ENCODE data around the gene PTTG1. TPM values are rescaled to one million over a fixed set of nuclear protein-coding genes. Genes with fewer than 3 reads are reported as not detected.

Gene PTTG1
- polyA plus RNA-seq, 1 of the 3 experiments (the other 2 are of a cell fraction): 279 TPM

DNA sequence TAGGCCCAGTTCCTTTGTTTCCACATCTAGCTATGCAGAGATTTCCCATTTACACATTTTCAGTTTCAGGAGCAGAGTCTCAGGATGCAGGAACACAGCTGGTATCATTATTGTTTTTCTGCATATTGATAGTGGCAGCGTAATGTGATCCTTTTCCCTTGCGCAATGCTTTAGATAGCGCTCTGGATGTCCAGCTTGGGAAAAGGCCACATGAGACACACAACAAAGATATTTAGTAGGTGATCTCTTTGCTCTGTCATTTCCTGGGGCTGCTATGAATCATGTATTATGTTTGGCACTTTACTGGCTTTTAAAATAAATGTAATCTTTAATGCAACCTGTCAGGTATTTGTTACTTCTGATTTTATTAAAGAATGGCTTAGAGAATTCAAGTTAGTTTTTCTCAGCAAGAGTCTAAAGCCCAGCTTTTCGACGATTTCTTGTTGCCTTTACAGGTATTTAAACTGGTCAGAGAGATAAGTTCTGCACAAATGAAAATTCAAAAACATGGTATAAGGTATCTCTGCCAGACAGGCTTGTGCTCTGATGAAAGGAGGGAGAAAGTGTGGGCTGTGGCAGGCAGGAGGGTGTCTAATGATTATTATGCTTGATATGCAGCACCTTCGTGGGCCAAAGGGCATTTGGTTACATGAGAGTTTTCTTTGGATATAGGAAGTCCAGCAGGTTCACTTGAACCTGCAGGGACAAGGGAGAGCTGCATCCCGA lies 42.2 kb downstream of the PTTG1 start (continued):
- TF ChIP-seq, protein P1, sequence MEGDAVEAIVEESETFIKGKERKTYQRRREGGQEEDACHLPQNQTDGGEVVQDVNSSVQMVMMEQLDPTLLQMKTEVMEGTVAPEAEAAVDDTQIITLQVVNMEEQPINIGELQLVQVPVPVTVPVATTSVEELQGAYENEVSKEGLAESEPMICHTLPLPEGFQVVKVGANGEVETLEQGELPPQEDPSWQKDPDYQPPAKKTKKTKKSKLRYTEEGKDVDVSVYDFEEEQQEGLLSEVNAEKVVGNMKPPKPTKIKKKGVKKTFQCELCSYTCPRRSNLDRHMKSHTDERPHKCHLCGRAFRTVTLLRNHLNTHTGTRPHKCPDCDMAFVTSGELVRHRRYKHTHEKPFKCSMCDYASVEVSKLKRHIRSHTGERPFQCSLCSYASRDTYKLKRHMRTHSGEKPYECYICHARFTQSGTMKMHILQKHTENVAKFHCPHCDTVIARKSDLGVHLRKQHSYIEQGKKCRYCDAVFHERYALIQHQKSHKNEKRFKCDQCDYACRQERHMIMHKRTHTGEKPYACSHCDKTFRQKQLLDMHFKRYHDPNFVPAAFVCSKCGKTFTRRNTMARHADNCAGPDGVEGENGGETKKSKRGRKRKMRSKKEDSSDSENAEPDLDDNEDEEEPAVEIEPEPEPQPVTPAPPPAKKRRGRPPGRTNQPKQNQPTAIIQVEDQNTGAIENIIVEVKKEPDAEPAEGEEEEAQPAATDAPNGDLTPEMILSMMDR (IDR thresholded peaks at IDR 0.05): no peak
- TF ChIP-seq YY1 (IDR thresholded peaks at IDR 0.05; ENCODE audit: low read depth) (no peak), FOXM1 (IDR thresholded peaks at IDR 0.05; ENCODE audit: low read depth) (peak; percentile 89), FOSL2 (IDR thresholded peaks at IDR 0.05; ENCODE audit: borderline replicate concordance, low read depth) (peak; percentile 97), RAD21 (IDR thresholded peaks at IDR 0.05; ENCODE audit: low read length) (no peak)
- TF ChIP-seq, protein P2, sequence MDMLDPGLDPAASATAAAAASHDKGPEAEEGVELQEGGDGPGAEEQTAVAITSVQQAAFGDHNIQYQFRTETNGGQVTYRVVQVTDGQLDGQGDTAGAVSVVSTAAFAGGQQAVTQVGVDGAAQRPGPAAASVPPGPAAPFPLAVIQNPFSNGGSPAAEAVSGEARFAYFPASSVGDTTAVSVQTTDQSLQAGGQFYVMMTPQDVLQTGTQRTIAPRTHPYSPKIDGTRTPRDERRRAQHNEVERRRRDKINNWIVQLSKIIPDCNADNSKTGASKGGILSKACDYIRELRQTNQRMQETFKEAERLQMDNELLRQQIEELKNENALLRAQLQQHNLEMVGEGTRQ (IDR thresholded peaks at IDR 0.05; ENCODE audit: borderline replicate concordance, low read depth, low read length): no peak
- TF ChIP-seq, protein P3, sequence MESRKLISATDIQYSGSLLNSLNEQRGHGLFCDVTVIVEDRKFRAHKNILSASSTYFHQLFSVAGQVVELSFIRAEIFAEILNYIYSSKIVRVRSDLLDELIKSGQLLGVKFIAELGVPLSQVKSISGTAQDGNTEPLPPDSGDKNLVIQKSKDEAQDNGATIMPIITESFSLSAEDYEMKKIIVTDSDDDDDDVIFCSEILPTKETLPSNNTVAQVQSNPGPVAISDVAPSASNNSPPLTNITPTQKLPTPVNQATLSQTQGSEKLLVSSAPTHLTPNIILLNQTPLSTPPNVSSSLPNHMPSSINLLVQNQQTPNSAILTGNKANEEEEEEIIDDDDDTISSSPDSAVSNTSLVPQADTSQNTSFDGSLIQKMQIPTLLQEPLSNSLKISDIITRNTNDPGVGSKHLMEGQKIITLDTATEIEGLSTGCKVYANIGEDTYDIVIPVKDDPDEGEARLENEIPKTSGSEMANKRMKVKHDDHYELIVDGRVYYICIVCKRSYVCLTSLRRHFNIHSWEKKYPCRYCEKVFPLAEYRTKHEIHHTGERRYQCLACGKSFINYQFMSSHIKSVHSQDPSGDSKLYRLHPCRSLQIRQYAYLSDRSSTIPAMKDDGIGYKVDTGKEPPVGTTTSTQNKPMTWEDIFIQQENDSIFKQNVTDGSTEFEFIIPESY (IDR thresholded peaks at IDR 0.05; ENCODE audit: borderline replicate concordance, low read depth): peak; percentile 87; the same call in 1 of the 2 replicates

DNA sequence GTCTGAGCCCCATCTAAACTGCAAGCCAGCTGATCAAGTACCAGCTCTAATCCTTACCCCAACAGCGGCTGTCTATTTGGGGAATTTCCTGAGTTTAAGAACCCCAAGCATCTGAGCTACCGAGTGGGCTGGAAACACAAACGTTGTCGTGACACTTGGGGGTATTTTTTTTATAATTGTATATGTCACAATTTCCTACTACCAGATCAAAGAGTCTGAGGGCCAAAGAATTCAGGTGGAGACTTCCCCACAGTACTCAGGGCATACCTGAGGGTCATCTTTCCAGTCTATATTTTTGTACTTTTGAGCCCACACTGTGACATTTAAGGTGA lies 42.8 kb downstream of the PTTG1 start:
- POLR2A ChIA-PET: no interaction called here
- Histone ChIP-seq H3K36me3 (replicated peaks in 1 of 2; ENCODE audit: control insufficient read depth in 1 of 2, insufficient read depth in 2 of 2, low read length in 1 of 2) (no peaks in the 10 kb centered on the region), H3K4me2 (peak overlapping the region; percentile 26; the same call in 1 of the 2 replicates), H3K27ac (ENCODE audit: low read depth in 2 of 2, low read length in 1 of 2) (peak overlapping the region in 1 of 2 experiments; percentile 66; a peak in 1 of 4 replicates), H4K20me1 (ENCODE audit: insufficient read depth) (no peaks in the 10 kb centered on the region), H3K9me3 (no peaks in the 10 kb centered on the region), H3K9me2 (no peaks in the 10 kb centered on the region), H3K4me1 (ENCODE audit: control insufficient read depth in 1 of 2, insufficient read depth in 2 of 2, low read depth in 1 of 2, low read length in 1 of 2) (peaks cover 0 to 18% of the 10 kb centered on the region in 2 experiments; a peak in 3 of 4 replicates), H3F3A (replicated peaks; ENCODE audit: insufficient read depth) (peaks cover 9% of the 10 kb centered on the region), H3K79me2 (ENCODE audit: insufficient read depth) (no peaks in the 10 kb centered on the region), H3K4me3 (ENCODE audit: low read depth in 2 of 2, low read length in 1 of 2) (no peak overlapping the region), H3K27me3 (ENCODE audit: insufficient read depth) (no peaks in the 10 kb centered on the region), H3K9ac (peak overlapping the region; percentile 1; the same call in 1 of the 2 replicates), H2AFZ (ENCODE audit: low read depth) (no peak overlapping the region)
- 59% methylated on average over 4 of the region's 4 CpGs for WGBS (ENCODE audit: low lambda C conversion rate)
- no peak for DNase-seq
- CTCF ChIA-PET: interaction anchor here (1.3 to 4.3 kb wide), 2 partner anchors 26 to 43 kb away, joined by 3 to 29 read pairs; no protein-coding TSS in a partner anchor
- TF ChIP-seq, protein P3 (IDR thresholded peaks at IDR 0.05; ENCODE audit: borderline replicate concordance, low read depth): no peak
- TF ChIP-seq JUND (IDR thresholded peaks at IDR 0.05): no peak
- no peak for TF ChIP-seq ELF1 (IDR thresholded peaks at IDR 0.05)
- TF ChIP-seq EZH2phosphoT487 (IDR thresholded peaks at IDR 0.05; ENCODE audit: borderline replicate concordance, low read depth): no peak
- TF ChIP-seq, protein P4, sequence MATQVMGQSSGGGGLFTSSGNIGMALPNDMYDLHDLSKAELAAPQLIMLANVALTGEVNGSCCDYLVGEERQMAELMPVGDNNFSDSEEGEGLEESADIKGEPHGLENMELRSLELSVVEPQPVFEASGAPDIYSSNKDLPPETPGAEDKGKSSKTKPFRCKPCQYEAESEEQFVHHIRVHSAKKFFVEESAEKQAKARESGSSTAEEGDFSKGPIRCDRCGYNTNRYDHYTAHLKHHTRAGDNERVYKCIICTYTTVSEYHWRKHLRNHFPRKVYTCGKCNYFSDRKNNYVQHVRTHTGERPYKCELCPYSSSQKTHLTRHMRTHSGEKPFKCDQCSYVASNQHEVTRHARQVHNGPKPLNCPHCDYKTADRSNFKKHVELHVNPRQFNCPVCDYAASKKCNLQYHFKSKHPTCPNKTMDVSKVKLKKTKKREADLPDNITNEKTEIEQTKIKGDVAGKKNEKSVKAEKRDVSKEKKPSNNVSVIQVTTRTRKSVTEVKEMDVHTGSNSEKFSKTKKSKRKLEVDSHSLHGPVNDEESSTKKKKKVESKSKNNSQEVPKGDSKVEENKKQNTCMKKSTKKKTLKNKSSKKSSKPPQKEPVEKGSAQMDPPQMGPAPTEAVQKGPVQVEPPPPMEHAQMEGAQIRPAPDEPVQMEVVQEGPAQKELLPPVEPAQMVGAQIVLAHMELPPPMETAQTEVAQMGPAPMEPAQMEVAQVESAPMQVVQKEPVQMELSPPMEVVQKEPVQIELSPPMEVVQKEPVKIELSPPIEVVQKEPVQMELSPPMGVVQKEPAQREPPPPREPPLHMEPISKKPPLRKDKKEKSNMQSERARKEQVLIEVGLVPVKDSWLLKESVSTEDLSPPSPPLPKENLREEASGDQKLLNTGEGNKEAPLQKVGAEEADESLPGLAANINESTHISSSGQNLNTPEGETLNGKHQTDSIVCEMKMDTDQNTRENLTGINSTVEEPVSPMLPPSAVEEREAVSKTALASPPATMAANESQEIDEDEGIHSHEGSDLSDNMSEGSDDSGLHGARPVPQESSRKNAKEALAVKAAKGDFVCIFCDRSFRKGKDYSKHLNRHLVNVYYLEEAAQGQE (IDR thresholded peaks at IDR 0.05; ENCODE audit: low read depth, low read length): no peak
- TF ChIP-seq RXRA (IDR thresholded peaks at IDR 0.05; ENCODE audit: borderline replicate concordance, low read depth): no peak
- TF ChIP-seq TAF1 (IDR thresholded peaks at IDR 0.05; ENCODE audit: borderline replicate concordance, low read depth, low read length): no peak
- TF ChIP-seq NFIC (IDR thresholded peaks at IDR 0.05; ENCODE audit: borderline replicate concordance): no peak

All from SK-N-SH (cell line).